AG20443 (cell line): Measurements from ENCODE around the gene PYGB.
"Not testable (repeated sequence)": the region's sequence is repeated elsewhere in the genome, so short reads cannot be mapped to it uniquely, and the experiment has no call there.

ENCODE experiments used
- DNase-seq: peaks from one replicate; pipeline ENCODE4 v3.0.0; 2012; ENCODE audit warnings: low spot score, mixed read lengths

The PYGB gene

GRCh38 chr20:25230166-25230831 is 17.6 kb upstream of the PYGB start:
- DNase-seq, result no peak

- peak; percentile 71 for DNase-seq
Measured at GRCh38 chr20:25233016-25233772, 14.7 kb upstream of the PYGB start.

GRCh38 chr20:25234009-25234849 is 13.7 kb upstream of the PYGB start:
- DNase-seq, result not testable (repeated sequence)

GRCh38 chr20:25236450-25237304 is 11.2 kb upstream of the PYGB start:
- no peak for DNase-seq

- peak; percentile 96 for DNase-seq
Measured at GRCh38 chr20:25237610-25238318, 10.1 kb upstream of the PYGB start.

- DNase-seq, result peak; percentile 53
Measured at GRCh38 chr20:25238319-25239037, 9.4 kb upstream of the PYGB start.

- DNase-seq, result no peak
Measured at GRCh38 chr20:25239387-25240370, 8.2 kb upstream of the PYGB start.

- DNase-seq, result not testable (repeated sequence)
Measured at GRCh38 chr20:25240851-25241658, 6.8 kb upstream of the PYGB start.

- not testable (repeated sequence) for DNase-seq
Measured at GRCh38 chr20:25241659-25241955, 6.3 kb upstream of the PYGB start.

- no peak for DNase-seq
Measured at GRCh38 chr20:25242231-25242630, 5.7 kb upstream of the PYGB start.

- no peak for DNase-seq
Measured at GRCh38 chr20:25243416-25243979, 4.4 kb upstream of the PYGB start.

GRCh38 chr20:25244976-25245375 is 2.9 kb upstream of the PYGB start:
- no peak for DNase-seq

- no peak for DNase-seq
Measured at GRCh38 chr20:25245461-25245860, 2.4 kb upstream of the PYGB start.

GRCh38 chr20:25246182-25246999 is 1.5 kb upstream of the PYGB start:
- no peak for DNase-seq

GRCh38 chr20:25247000-25247517 is 826 bp upstream of the PYGB start:
- DNase-seq, result peak; percentile 74

- no peak for DNase-seq
Measured at GRCh38 chr20:25247518-25247955, 348 bp upstream of the PYGB start.

- DNase-seq, result no peak
Measured at GRCh38 chr20:25248786-25249172, 894 bp downstream of the PYGB start.
